GM19438 (cell line): ENCODE data around the gene CCDC81.
"Not testable (repeated sequence)": the region's sequence is repeated elsewhere in the genome, so short reads cannot be mapped to it uniquely, and the experiment has no call there.

Experiments used
- ATAC-seq: cut with Tn5 transposase; IDR thresholded peaks from one replicate; pipeline ENCODE4 v1.9.1; 2021; ENCODE audit warnings: low read depth; ENCODE audit not compliant: unreplicated experiment

Gene CCDC81

GRCh38 chr11:86386283-86386682 lies 11.6 kb downstream of the CCDC81 start:
- ATAC-seq = no peak

- no peak for ATAC-seq
These were observed 12.1 kb downstream of the CCDC81 start for GRCh38 chr11:86386746-86387145.

- ATAC-seq = no peak
These were observed 13.5 kb downstream of the CCDC81 start for GRCh38 chr11:86388198-86388597.

GRCh38 chr11:86390487-86390886 lies 15.8 kb downstream of the CCDC81 start:
- no peak for ATAC-seq

- ATAC-seq = no peak
These were observed 20.4 kb downstream of the CCDC81 start for GRCh38 chr11:86395061-86395551.

GRCh38 chr11:86396396-86396795 lies 21.7 kb downstream of the CCDC81 start:
- no peak for ATAC-seq

- ATAC-seq = no peak
These were observed 22.7 kb downstream of the CCDC81 start for GRCh38 chr11:86397351-86397750.

GRCh38 chr11:86398106-86398505 lies 23.4 kb downstream of the CCDC81 start:
- no peak for ATAC-seq

GRCh38 chr11:86403458-86403857 lies 28.8 kb downstream of the CCDC81 start:
- no peak for ATAC-seq

GRCh38 chr11:86408845-86409244 lies 34.2 kb downstream of the CCDC81 start:
- ATAC-seq = no peak

- ATAC-seq = no peak
These were observed 39.3 kb downstream of the CCDC81 start for GRCh38 chr11:86414032-86414431.

- ATAC-seq = no peak
These were observed 40.3 kb downstream of the CCDC81 start for GRCh38 chr11:86415026-86415425.

- ATAC-seq = no peak
These were observed 41.8 kb downstream of the CCDC81 start for GRCh38 chr11:86416494-86416893.

- not testable (repeated sequence) for ATAC-seq
These were observed 42.3 kb downstream of the CCDC81 start for GRCh38 chr11:86416951-86417350.

GRCh38 chr11:86418106-86418505 lies 43.4 kb downstream of the CCDC81 start:
- ATAC-seq = no peak

- no peak for ATAC-seq
These were observed 43.8 kb downstream of the CCDC81 start for GRCh38 chr11:86418513-86418912.

- no peak for ATAC-seq
These were observed 44.2 kb downstream of the CCDC81 start for GRCh38 chr11:86418917-86419316.

GRCh38 chr11:86421946-86422345 lies 47.3 kb downstream of the CCDC81 start:
- no peak for ATAC-seq

GRCh38 chr11:86422371-86422770 lies 47.7 kb downstream of the CCDC81 start:
- ATAC-seq = no peak

- not testable (repeated sequence) for ATAC-seq
These were observed 48.8 kb downstream of the CCDC81 start for GRCh38 chr11:86423488-86423887.

GRCh38 chr11:86427441-86427840 lies 52.8 kb downstream of the CCDC81 start:
- no peak for ATAC-seq

GRCh38 chr11:86431258-86431657 lies 56.6 kb downstream of the CCDC81 start:
- ATAC-seq = no peak
